ENCODE measurements around the gene NKAIN4.

GRCh38 chr20:63261060-63261794 is 7.0 kb upstream of the NKAIN4 start:
- no peak for TF ChIP-seq CTCF (conservative IDR thresholded peaks at IDR 0.05; ENCODE audit: low read length)
- TF ChIP-seq EZH2phosphoT487 (IDR thresholded peaks at IDR 0.05; ENCODE audit: borderline replicate concordance, low read depth, low read length): no peak

Data from OCI-LY7 (cell line).